Epidermal melanocyte (primary cell): ENCODE results near the gene RPL28.
A peak's percentile ranks its signal among the peaks of the same experiment; 100 is the strongest.
"Not testable (repeated sequence)": the region's sequence is repeated elsewhere in the genome, so short reads cannot be mapped to it uniquely, and the experiment has no call there.

Experiments
- DNase-seq: peaks from one replicate; pipeline ENCODE4 v3.0.0; 2011; ENCODE audit warnings: low spot score; ENCODE audit not compliant: insufficient read length

RPL28 gene

DNA sequence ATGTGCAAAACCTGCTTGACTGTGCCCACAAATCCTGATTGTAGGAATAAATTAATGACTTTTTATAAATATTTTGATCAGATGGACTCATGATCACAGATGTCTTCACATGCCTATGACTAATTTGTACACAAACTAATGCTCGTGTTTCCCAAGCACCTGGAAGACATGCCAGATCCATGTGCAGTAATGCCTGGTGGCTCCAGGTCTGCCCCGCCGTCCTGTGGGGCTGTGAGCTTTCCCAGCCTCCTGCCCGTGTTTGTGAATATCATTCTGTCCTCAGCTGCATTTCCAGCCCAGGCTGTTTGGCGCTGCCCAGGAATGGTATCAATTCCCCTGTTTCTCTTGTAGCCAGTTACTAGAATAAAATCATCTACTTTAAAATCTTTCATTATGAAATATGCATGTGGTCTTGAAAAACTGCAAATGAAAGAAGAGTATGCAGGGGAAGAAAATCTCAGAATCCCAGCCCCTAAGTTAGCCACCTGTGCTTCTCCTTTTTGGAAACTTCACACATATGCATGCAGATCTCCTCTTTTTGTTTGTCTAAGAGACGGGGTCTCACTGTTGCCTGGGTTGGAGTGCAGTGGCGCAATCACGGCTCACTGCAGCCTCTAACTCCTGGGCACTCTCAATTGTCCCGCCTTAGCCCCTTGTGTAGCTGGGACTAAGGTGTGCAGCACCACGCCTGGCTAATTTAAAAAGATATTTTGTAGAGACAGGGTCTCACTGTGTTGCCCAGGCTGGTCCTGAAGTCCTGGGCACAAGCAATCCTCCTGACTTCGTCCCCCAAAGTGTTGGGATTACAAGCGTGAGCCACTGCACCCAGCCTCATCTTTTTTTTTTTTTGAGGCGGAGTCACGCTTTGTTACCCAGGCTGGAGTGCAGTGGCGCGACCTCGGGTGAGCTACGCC is 6.2 kb downstream of the RPL28 start:
- peak; percentile 13 for DNase-seq

DNA sequence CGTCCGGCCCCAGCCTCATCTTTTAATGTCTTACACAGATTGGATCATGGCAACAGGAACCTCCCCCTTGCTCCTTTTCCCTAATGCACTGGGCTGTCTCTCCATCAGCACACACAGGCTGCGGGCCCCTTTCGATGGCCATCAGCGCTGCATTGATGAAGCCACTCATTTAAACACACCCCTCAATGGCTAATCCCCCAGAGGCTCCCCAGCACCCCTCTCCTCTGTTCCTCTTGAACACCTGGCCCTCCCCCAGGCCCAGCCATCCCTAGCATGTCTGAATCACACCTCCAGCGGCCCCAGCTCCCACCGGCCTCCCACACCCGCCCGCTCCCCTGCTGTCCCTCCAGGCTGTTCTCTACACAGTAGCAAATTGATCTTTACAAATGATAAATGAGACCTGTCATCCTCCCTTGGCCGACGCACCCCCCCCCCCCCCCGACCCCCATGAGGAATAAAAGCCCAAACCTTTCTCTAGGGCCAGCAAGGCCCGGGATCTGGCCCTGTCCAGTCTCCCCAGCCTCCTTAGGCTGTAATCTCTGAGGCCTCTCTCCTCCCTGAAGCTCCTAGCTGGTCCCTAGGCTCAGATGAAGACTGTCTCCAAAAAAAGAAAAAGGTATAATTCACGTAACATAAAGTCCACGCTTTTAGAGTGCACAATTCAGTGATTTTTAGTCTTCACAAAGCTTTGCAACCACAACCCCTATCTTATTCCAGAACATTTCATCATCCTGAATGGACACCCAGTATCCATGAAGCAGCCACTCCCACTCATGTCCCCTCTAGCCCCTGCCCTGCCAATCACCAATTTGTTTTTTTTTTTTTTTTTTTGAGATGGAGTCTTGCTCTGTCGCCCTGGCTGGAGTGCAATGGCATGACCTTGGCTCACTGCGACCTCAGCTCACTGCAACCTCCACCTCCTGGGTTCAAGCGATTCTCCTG is 7.4 kb downstream of the RPL28 start:
- DNase-seq: no peak

DNA sequence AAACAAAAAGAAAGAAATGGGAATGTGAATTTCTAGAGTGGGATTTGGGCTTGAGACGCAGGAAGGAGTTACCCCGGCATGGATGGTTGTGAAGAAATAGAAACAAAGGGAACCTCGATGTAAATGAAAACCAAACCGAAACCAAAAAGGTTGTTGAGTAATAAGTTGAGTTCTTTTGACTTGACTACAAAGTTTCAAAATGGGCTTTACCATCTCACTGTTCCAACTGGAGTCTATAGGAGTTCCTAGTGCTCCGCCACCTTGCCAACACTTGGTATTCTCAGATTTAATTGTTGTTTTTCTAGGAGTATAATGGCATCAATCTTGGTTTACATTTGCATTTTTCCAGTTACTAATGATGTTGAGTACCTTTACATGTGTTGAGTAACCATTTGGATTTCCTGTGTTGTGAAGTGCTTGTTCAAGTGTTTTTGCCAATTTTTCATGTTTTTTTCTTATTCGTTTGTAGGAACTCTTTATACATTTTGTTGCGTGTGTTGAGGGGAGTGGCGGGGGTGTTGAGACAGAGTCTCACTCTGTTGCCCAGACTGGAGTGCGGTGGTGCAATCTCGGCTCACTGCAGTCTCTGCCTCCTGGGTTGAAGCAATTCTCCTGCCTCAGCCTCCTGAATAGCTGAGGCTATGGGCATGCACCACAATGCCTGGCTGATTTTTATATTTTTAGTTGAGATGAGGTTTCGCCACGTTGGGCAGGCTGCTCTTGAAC is 12.6 kb downstream of the RPL28 start:
- no peak for DNase-seq

DNA sequence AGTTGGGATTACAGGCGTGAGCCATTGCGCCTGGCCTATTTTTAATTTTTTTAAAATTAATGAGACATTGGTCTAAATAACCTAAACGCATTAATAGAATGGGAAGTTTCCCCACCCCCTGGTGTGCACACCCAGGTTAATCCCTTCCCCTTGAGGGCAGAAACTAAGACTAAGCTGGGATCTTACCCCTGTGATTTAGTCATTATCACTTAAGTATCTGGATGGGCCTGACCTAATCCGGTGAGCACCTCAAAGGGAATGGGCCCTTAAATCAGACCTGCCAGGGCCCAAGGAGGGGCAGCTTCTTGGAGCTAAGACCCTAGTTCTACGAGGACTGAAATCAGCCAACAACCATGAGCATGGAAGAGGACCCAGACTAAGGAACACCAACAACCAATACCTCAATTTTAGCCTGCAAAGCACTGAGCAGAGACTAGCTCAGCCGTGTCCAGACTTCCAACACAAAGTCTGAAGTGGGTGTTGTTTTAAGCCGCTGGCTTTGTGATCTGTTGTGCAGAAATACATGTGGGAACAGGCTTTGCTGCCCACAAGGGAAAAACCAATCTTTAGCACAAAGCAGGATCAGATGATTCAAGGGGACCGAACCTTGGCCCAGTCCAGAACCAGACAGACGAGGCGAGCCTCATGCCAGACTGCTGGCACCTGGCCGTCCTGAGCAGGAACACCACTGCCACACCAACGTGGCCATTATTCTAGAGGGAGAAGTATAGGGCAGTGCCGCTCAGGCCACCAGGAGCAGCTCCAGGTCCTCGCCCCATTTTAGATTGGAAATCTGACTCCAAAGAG is 14.8 kb downstream of the RPL28 start:
- no peak for DNase-seq

DNA sequence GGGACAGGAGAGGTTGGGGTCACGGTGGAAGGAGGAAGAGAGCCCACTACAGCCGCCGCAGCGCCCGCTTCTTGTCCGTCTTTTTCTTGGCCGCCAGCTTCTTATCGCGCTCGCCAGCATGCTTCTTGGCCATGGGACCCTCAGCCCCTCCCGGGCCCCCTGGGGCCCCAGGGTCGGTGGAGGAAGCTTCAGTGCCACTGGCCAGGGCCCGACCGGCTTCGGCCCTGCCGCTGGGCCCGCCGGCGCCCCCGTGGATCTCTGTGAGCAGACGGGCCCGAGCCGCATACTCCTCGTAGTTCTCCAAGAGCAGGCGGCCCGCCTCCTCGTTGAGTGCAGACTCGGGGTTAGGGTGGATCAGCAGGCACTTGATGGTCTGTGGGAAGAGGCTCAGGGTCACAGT is 15.7 kb downstream of the RPL28 start:
- not testable (repeated sequence) for DNase-seq

DNA sequence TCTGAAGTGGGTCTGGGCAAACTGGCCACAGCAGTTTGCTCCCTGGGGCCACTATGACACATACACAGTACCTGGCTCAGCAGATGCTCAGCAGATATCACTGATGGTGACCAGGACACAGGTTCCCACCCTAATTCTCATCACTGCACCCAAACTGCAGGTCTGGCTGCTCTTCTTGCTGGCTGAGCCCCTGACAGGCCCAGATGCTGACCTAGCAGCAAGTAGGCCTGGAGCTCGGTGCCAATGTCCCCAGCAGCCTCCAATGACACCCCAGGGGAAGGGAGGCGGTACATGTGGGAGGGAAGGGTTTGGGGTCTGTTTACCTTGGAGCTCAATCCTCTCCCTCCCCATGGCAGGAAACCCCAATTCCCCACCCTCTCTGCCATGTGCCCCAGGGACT is 16.8 kb downstream of the RPL28 start:
- DNase-seq: no peak

DNA sequence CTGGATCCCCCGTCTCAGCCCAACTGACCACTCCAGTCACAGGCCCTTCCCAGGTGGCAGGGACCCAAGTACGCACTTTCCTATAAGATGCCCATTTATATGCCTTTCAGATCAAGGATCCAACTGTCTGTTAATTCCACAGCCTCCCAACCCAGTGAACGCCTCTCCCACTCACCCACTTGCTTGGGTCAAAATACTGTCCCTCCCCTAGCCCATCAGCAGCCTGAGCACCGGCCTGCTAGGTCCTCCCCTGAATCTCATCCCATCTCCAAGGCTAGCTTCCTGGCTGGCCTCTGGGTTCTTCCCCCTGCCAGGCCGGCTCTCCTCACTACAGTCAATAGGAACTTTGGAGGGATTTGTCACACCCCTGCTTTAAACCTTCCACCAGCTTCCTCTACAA is 19.9 kb downstream of the RPL28 start:
- DNase-seq: no peak

DNA sequence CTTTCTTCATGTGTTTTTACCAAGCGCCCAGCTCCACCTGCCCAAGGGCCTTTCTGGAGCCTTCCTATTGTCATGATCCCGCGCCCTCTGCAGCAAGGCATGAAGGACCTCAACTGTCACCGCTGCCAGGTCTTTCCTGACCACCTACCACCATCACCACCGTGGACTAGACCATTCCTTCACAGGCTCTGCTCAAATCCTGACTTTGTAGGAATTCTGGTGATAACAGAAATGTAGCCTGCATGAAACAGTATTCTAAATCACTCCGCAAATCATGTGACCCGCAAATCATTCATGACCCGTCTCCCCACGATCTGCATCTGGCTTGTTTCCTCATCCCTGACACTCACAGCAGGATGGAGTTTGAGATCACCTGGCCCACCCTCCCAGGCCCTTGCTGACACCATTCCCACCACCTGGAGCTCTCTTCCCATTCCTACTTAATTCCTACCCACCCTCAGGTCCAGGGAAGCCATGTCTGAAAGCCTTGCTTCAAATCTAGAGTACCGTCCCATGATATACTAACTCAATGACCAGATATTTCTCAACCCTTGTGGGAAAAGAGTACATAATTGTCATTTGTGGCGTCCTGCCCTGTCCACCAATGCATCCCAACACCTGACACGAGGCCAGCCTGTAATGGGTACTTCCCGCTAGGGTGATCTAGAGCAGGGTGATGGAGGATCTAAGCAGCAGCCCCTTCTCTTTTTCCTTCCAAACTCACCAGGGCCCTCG is 20.5 kb downstream of the RPL28 start:
- peak; percentile 20 for DNase-seq

DNA sequence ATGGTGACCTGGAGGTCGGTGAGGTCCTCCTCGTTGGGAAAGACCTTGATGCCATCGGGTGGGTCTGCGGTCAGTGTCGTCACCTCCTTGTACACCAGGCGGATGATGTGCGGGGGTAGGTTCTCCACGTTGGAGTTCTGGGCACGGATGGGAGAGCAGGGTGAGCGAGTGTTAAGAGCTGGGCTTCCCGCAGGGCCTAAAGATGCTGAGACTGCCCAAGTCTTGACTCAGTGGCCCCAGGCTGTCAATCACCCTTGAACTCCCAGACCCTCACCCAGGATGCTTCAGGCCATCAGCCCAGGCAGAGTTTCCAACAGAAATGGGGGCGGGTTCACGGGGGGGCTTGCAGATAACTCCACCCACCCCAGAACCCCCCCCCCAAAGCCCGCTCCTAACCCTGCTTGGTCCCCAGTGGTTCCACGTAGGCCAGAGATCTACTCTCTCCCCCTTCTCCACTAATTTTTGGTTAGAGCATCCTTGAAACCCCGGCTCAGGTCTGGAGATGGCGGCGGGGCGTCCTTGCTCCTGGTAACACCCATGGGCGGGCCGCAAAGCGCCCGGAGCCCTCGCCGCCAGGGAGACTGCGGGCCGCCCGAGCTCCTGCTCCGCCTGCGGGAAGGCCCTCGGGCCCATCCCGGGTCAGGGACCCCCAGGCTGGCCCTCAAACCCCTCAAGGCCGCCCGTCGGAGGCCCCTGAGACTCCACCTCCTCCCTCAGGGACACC is 21.3 kb downstream of the RPL28 start:
- peak; percentile 44 for DNase-seq

DNA sequence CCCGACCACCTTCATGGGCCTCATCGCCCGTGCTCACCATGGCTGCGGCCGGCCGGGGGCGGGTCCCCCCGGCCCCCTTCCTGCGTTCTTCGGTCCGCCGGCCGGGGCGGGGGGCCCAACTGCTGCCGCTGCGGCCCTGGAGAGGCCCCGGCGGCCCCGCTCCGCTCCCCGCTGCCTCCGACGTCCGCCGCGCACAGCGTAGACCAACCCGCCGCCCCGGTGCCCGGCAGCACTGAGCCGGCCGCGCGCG is 21.7 kb downstream of the RPL28 start, which contains the start of gene UBE2S:
TSS of gene UBE2S (minus strand) at position 239 of the 250 bp plus-strand sequence. CDS start at position 40, 199 bp downstream.
- not testable (repeated sequence) for DNase-seq

DNA sequence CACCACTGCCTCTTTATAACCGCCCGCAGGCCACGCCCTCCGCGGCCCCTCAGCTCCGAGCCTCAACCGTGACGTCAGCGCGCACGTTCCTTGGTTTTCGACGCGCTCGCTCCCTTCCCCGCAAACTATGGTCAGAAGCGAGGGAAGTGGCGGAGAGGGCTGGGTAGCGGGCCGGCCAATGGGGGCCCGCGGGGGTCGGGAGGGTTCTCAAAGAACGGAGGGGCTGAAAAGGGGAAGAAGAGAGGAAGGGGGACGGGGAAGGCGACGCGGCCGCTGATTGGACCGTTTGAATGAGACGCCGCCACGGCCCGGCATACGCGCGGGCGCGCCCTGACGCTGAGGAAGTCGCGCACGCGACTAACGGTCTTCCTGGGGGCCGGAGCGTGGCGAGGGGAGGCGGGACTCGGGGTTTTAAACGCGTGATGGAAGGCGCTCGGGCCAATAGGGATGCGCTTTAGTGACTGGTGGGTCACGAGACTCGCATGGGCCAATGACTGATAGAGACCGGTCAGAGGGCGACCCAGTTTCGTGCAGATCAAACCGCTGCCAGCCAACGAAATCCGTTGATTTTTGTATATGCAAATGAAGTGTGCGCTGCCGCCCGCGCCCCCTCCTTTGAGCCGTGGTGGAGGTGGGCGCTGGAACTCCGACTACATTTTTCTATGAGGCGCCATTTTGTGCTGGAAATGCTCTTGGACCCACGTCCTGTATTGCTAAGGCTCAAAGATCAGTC is 22.2 kb downstream of the RPL28 start:
- peak; percentile 100 for DNase-seq

DNA sequence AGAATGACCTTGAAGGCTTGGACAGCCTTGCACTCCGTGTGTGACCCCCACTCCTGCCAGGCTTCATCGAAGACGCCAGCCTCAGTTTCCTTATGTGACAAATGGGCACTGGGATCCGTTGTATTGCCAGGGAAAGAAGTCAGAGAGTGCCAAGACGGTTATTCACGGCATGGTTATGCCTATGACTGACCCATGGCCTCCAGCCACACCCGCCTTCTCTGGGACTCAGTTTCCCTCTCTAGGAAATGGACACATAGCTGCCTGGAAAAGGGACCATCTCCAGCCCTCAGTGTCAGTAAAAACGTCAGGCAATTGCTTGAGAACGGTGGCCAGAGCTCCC is 22.8 kb downstream of the RPL28 start:
- DNase-seq: no peak

DNA sequence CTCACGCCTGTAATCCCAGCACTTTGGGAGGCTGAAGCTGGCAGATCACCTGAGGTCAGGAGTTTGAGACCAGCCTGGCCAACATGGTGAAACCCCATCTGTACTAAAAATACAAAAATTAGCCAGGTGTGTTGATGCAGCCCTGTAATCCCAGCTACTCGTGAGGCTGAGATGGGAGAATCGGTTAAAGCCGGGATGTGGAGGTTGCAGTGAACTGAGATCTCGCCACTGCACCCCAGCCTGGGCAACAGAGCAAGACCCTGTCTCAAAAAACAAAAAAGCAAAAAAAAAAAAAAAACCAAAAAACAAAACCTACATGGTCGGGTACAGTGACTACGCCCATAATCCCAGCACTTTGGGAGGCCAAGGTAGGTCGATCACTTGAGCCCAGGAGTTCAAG is 23.4 kb downstream of the RPL28 start:
- DNase-seq: not testable (repeated sequence)

DNA sequence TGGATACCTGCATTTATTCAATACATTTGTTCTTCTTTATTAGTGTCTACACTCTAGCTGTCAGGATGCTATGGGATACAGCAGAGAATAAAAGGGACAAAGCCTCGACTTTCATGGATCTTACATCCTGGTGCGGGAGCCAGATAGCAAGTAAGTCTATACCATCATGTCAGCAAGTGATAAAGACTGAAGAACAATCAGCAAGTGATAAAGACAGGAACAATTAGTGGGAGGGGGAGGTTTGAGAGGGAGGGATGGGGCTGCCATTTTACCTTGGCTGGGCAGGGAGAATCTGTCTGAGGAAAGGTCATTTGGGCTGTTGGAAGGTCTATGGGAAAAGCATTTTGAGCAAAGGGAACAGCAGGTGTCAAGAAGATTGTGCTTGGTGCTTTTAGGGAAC is 24.4 kb downstream of the RPL28 start:
- DNase-seq: no peak

DNA sequence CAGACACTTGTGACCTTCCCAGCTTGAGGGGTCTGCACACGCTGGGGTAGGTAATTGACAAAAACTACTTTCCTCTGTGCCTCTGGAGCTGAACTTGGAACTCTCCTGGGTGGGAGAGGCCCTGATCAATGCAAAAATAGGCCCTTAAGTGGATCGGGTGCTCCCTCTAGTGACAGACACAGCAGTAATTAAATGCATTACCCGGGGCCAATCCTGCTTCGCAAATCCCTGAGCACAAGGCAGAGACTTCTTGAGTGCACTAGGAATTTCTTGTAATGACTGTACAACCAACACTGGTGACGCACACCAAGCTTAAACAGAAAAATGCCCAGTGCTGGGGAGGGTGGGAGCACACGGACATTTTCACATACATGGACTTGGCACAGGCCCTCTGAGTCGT is 32.5 kb downstream of the RPL28 start:
- DNase-seq: peak; percentile 81

DNA sequence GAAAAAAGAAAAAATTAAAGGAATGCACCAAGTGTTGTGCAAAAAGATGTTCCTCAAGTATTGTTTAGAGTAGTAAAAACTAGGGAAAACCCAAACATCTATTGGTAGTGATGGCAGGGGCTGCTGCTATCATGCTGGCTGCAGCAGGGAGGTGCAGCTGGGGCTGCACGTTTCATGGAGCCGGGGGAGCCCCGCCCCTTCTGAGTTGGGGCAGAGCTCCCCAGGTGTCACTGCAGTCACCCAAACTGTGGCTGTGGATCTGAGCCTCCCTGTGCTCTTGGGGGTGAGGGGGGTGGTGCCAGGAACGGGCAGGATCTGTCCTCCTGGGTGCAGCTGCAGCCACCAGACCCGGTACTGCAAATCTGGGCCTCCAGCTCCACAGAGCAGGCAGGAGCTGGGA is 33.4 kb downstream of the RPL28 start:
- DNase-seq: no peak

DNA sequence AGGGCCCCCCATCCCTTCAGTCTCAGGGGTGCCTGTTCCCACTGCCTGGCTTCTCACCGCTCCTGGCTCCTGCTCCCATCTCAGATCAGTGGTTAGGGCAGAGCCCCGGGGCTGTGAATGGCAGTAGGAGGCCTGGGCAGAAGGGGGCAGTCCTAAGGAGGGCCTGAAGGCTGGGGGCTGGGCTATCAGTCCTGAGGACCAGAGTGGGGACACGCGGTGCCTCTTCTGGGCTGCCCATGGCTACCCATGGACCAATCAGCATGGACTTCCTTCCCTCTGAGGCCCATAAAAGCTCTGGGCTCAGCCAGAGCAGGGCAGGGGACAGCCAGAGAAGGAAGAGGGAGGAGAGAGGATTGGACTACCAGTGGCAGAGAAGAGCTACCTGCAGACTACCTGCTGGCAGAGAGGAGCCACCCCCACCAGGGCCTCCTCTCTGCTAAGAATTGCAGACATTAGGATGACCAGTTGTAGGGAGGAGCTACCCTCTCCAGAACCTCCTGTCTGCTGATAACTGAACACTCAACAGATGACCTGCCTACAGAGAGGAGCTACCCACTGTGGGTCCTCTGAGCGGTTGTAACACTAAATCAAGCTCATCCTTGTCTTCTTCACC is 34.0 kb downstream of the RPL28 start:
- DNase-seq: no peak

DNA sequence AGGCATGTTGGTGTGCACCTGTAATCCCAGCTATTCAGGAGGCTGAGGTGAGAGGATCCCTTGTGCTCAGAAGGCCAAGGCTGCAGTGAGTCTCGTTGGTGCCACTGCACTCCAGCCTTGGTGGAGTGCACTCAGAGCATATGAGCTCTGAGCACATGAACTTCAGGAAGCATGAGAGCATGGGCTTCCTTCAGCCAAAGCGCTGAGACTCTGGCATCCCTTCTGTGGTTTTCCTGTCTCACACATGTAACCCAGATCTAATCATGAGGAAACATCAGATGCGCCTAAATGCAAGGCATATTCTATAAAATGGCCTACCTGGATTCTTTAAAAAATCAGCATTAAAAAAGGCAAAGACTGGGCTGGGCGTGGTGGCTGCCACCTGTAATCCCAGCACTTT is 35.5 kb downstream of the RPL28 start:
- not testable (repeated sequence) for DNase-seq
